GM23338 (cell line): ENCODE measurements around the gene KIAA1549.

ENCODE experiments used
- CREB1 ChIP-seq: fragments of 250-450 bp; sonication (Bioruptor Pico); IDR thresholded peaks from 2 replicates; pipeline ENCODE4 v1.5.0; 2020; ENCODE audit warnings: low read depth, mild to moderate bottlenecking, moderate library complexity
- EZH2 ChIP-seq: fragments of 200-600 bp; sonication (generic); IDR thresholded peaks from one replicate; pipeline ENCODE4 v1.8.0; 2017; ENCODE audit warnings: antibody characterized with exemption, mild to moderate bottlenecking, low read depth; ENCODE audit not compliant: unreplicated experiment
- EZH2phosphoT487 ChIP-seq: fragments of 200-600 bp; sonication (generic); IDR thresholded peaks from one replicate; pipeline ENCODE4 v1.8.1; 2018; ENCODE audit warnings: antibody characterized with exemption; ENCODE audit not compliant: unreplicated experiment
- JUNB ChIP-seq: IDR thresholded peaks from one replicate; pipeline ENCODE4 v1.6.1; 2016; ENCODE audit warnings: antibody characterized with exemption; ENCODE audit not compliant: unreplicated experiment
- NANOG ChIP-seq: IDR thresholded peaks from 2 replicates; pipeline ENCODE4 v1.6.1; 2016; ENCODE audit warnings: antibody characterized with exemption, borderline replicate concordance
- POLR2AphosphoS5 ChIP-seq: IDR thresholded peaks from 2 replicates; pipeline ENCODE4 v1.6.1; 2016; ENCODE audit warnings: antibody characterized with exemption, low read depth
- ZNF114 ChIP-seq: fragments of 250-450 bp; sonication (Bioruptor Pico); IDR thresholded peaks from 2 replicates; pipeline ENCODE4 v1.5.0; 2020; ENCODE audit warnings: mild to moderate bottlenecking, moderate library complexity
- ZNF331 ChIP-seq: fragments of 250-450 bp; sonication (Bioruptor Pico); IDR thresholded peaks from 2 replicates; pipeline ENCODE4 v1.5.0; 2020; ENCODE audit warnings: low read depth, mild to moderate bottlenecking, moderate library complexity
- TF ChIP-seq, protein P1 (sequence below), 2 experiments: fragments of 200-600 bp in 1 of 2; sonication (generic) in 1 of 2; conservative IDR thresholded peaks; 2 replicates each; pipeline versions ENCODE4 v1.5.1 to v1.6.1; 2016 to 2017; ENCODE audit warnings: antibody characterized with exemption in 2 of 2, low read depth in 2 of 2, mild to moderate bottlenecking in 2 of 2, moderate library complexity in 1 of 2
- TF ChIP-seq, protein P2 (sequence below): IDR thresholded peaks from one replicate; pipeline ENCODE4 v1.6.1; 2018; ENCODE audit warnings: antibody characterized with exemption; ENCODE audit not compliant: unreplicated experiment
- TF ChIP-seq, protein P3 (sequence below): fragments of 250-450 bp; sonication (Bioruptor Pico); IDR thresholded peaks from 2 replicates; pipeline ENCODE4 v1.5.0; 2020; ENCODE audit warnings: mild to moderate bottlenecking, moderate library complexity
- TF ChIP-seq, protein P4 (sequence below): IDR thresholded peaks from 2 replicates; pipeline ENCODE4 v1.6.1; 2016; ENCODE audit warnings: antibody characterized with exemption

DNA sequence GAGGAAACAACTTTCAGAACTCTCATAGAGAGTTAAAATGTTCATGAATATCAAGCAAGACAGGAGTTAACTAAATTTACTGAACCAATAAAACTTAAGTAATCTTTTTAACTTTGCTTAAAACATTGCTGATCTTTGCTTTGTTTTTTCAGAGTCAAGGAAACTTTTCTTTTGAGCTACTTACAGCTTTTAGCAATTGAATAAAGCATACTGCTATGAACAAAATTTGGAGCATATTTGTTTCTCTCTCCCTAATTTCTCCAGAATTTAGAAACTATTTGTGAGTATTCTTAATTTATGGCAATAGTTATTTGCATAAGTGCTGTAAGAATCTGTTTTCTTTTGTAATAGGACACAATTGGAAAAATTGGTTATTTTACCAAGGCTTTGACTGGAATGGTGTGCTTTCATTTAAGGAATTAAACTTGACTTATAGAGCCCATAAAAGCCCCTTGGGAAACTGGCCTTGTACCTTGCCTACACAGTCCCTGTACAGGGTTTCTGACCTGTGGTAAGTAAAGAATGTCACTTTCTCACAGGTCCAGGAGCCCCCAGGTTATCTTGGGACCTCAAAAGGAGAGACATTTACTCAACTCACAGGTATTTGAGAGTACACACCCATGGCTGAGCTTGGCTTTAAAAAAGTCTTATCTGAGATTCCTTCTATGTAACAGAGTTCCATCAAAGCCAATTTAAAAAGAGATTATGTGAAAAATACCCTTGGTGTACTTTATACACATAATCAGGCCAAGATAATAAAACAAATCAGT, 23.3 kb upstream of the KIAA1549 start:
- TF ChIP-seq POLR2AphosphoS5 (no peak), EZH2phosphoT487 (no peak), CREB1 (CRISPR knock-in tag) (no peak), EZH2 (no peak), ZNF331 (no peak), JUNB (no peak), NANOG (no peak), ZNF114 (CRISPR knock-in tag) (no peak)
- TF ChIP-seq, protein P1, sequence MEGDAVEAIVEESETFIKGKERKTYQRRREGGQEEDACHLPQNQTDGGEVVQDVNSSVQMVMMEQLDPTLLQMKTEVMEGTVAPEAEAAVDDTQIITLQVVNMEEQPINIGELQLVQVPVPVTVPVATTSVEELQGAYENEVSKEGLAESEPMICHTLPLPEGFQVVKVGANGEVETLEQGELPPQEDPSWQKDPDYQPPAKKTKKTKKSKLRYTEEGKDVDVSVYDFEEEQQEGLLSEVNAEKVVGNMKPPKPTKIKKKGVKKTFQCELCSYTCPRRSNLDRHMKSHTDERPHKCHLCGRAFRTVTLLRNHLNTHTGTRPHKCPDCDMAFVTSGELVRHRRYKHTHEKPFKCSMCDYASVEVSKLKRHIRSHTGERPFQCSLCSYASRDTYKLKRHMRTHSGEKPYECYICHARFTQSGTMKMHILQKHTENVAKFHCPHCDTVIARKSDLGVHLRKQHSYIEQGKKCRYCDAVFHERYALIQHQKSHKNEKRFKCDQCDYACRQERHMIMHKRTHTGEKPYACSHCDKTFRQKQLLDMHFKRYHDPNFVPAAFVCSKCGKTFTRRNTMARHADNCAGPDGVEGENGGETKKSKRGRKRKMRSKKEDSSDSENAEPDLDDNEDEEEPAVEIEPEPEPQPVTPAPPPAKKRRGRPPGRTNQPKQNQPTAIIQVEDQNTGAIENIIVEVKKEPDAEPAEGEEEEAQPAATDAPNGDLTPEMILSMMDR (conservative IDR thresholded peaks at IDR 0.05; ENCODE audit: low read depth in 2 of 2): no peak
- TF ChIP-seq, protein P2, sequence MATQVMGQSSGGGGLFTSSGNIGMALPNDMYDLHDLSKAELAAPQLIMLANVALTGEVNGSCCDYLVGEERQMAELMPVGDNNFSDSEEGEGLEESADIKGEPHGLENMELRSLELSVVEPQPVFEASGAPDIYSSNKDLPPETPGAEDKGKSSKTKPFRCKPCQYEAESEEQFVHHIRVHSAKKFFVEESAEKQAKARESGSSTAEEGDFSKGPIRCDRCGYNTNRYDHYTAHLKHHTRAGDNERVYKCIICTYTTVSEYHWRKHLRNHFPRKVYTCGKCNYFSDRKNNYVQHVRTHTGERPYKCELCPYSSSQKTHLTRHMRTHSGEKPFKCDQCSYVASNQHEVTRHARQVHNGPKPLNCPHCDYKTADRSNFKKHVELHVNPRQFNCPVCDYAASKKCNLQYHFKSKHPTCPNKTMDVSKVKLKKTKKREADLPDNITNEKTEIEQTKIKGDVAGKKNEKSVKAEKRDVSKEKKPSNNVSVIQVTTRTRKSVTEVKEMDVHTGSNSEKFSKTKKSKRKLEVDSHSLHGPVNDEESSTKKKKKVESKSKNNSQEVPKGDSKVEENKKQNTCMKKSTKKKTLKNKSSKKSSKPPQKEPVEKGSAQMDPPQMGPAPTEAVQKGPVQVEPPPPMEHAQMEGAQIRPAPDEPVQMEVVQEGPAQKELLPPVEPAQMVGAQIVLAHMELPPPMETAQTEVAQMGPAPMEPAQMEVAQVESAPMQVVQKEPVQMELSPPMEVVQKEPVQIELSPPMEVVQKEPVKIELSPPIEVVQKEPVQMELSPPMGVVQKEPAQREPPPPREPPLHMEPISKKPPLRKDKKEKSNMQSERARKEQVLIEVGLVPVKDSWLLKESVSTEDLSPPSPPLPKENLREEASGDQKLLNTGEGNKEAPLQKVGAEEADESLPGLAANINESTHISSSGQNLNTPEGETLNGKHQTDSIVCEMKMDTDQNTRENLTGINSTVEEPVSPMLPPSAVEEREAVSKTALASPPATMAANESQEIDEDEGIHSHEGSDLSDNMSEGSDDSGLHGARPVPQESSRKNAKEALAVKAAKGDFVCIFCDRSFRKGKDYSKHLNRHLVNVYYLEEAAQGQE: no peak
- TF ChIP-seq, protein P3, sequence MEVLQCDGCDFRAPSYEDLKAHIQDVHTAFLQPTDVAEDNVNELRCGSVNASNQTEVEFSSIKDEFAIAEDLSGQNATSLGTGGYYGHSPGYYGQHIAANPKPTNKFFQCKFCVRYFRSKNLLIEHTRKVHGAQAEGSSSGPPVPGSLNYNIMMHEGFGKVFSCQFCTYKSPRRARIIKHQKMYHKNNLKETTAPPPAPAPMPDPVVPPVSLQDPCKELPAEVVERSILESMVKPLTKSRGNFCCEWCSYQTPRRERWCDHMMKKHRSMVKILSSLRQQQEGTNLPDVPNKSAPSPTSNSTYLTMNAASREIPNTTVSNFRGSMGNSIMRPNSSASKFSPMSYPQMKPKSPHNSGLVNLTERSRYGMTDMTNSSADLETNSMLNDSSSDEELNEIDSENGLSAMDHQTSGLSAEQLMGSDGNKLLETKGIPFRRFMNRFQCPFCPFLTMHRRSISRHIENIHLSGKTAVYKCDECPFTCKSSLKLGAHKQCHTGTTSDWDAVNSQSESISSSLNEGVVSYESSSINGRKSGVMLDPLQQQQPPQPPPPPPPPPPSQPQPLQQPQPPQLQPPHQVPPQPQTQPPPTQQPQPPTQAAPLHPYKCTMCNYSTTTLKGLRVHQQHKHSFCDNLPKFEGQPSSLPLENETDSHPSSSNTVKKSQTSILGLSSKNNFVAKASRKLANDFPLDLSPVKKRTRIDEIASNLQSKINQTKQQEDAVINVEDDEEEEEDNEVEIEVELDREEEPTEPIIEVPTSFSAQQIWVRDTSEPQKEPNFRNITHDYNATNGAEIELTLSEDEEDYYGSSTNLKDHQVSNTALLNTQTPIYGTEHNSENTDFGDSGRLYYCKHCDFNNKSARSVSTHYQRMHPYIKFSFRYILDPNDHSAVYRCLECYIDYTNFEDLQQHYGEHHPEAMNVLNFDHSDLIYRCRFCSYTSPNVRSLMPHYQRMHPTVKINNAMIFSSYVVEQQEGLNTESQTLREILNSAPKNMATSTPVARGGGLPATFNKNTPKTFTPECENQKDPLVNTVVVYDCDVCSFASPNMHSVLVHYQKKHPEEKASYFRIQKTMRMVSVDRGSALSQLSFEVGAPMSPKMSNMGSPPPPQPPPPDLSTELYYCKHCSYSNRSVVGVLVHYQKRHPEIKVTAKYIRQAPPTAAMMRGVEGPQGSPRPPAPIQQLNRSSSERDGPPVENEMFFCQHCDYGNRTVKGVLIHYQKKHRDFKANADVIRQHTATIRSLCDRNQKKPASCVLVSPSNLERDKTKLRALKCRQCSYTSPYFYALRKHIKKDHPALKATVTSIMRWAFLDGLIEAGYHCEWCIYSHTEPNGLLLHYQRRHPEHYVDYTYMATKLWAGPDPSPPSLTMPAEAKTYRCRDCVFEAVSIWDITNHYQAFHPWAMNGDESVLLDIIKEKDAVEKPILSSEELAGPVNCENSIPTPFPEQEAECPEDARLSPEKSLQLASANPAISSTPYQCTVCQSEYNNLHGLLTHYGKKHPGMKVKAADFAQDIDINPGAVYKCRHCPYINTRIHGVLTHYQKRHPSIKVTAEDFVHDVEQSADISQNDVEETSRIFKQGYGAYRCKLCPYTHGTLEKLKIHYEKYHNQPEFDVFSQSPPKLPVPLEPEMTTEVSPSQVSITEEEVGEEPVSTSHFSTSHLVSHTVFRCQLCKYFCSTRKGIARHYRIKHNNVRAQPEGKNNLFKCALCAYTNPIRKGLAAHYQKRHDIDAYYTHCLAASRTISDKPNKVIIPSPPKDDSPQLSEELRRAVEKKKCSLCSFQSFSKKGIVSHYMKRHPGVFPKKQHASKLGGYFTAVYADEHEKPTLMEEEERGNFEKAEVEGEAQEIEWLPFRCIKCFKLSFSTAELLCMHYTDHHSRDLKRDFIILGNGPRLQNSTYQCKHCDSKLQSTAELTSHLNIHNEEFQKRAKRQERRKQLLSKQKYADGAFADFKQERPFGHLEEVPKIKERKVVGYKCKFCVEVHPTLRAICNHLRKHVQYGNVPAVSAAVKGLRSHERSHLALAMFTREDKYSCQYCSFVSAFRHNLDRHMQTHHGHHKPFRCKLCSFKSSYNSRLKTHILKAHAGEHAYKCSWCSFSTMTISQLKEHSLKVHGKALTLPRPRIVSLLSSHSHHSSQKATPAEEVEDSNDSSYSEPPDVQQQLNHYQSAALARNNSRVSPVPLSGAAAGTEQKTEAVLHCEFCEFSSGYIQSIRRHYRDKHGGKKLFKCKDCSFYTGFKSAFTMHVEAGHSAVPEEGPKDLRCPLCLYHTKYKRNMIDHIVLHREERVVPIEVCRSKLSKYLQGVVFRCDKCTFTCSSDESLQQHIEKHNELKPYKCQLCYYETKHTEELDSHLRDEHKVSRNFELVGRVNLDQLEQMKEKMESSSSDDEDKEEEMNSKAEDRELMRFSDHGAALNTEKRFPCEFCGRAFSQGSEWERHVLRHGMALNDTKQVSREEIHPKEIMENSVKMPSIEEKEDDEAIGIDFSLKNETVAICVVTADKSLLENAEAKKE: no peak
- TF ChIP-seq, protein P4, sequence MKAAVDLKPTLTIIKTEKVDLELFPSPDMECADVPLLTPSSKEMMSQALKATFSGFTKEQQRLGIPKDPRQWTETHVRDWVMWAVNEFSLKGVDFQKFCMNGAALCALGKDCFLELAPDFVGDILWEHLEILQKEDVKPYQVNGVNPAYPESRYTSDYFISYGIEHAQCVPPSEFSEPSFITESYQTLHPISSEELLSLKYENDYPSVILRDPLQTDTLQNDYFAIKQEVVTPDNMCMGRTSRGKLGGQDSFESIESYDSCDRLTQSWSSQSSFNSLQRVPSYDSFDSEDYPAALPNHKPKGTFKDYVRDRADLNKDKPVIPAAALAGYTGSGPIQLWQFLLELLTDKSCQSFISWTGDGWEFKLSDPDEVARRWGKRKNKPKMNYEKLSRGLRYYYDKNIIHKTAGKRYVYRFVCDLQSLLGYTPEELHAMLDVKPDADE: no peak
